Activated CD8-positive, alpha-beta T cell treated with anti-CD3 and anti-CD28 coated beads for 36 hours (primary cell): ENCODE data around the gene NOTCH2. TPM values are rescaled to one million over a fixed set of nuclear protein-coding genes. Genes with fewer than 3 reads are reported as not detected.

Source experiments
- ATAC-seq: fragments of 200-7000 bp; cut with Tn5 transposase; one replicate; pipeline ENCODE4 v1.10.0; 2021; ENCODE audit warnings: mild to moderate bottlenecking, moderate library complexity
- CTCF ChIA-PET: fragments of 350-600 bp; sonication (Branson Sonifier 250); formaldehyde crosslinking; loops from one replicate; lab custom pipeline; 2021; ENCODE audit warnings: antibody characterized with exemption; lab: Charles Lee
- POLR2A ChIA-PET: fragments of 350-600 bp; sonication (Branson Sonifier 250); formaldehyde crosslinking; loops from one replicate; lab custom pipeline; 2021; ENCODE audit warnings: antibody characterized with exemption; lab: Charles Lee
- DNase-seq: peaks from one replicate; pipeline ENCODE4 v3.0.0-alpha.2; 2020
- H3K27ac Mint-ChIP-seq: one replicate; pipeline ENCODE4 v1.8.0; 2021; ENCODE audit warnings: mild to moderate bottlenecking, mixed read lengths
- H3K27me3 Mint-ChIP-seq: one replicate; pipeline ENCODE4 v1.8.0; 2021; ENCODE audit warnings: mixed read lengths
- H3K36me3 Mint-ChIP-seq: one replicate; pipeline ENCODE4 v1.8.0; 2021; ENCODE audit warnings: low read depth, mixed read lengths
- H3K4me1 Mint-ChIP-seq: one replicate; pipeline ENCODE4 v1.8.0; 2021; ENCODE audit warnings: low read depth, mixed read lengths
- H3K4me3 Mint-ChIP-seq: one replicate; pipeline ENCODE4 v1.8.0; 2021; ENCODE audit warnings: mild to moderate bottlenecking, moderate library complexity, mixed read lengths
- H3K9me3 Mint-ChIP-seq: one replicate; pipeline ENCODE4 v1.8.0; 2021; ENCODE audit warnings: mixed read lengths
- intact Hi-C: fragments of 100-400 bp; cut with micrococcal nuclease; formaldehyde crosslinking; loops from one replicate; pipeline ENCODE4 v1.10.0; 2022
- total RNA-seq, 2 experiments: library from RNA; stranded (reverse); gene quantifications; one replicate each; pipeline ENCODE4 v1.2.3, GENCODE V29; 2021
- TF ChIP-seq, protein P1 (sequence below): fragments of 200-600 bp; IDR thresholded peaks from one replicate; pipeline ENCODE4 v1.8.0; 2022; ENCODE audit warnings: antibody characterized with exemption, mild to moderate bottlenecking

Gene NOTCH2
- total RNA-seq, 2 experiments from 2014 or later, result 37.6 to 41.3 TPM

- Mint-ChIP-seq H3K9me3 (peaks cover 8% of the 10 kb centered on the region), H3K27ac (no peak overlapping the region), H3K4me1 (no peaks in the 10 kb centered on the region), H3K27me3 (no peaks in the 10 kb centered on the region), H3K4me3 (no peak overlapping the region), H3K36me3 (peaks cover 53% of the 10 kb centered on the region)
- ChIA-PET POLR2A (no interaction called here), CTCF (interaction anchor here (1.1 to 2.2 kb wide), 2 partner anchors 12 to 191 kb away, joined by 3 to 14 read pairs; no protein-coding TSS in a partner anchor)
- DNase-seq, result no peak
- no peak for ATAC-seq
- intact Hi-C loops, result no loop called here
- TF ChIP-seq, protein P1, sequence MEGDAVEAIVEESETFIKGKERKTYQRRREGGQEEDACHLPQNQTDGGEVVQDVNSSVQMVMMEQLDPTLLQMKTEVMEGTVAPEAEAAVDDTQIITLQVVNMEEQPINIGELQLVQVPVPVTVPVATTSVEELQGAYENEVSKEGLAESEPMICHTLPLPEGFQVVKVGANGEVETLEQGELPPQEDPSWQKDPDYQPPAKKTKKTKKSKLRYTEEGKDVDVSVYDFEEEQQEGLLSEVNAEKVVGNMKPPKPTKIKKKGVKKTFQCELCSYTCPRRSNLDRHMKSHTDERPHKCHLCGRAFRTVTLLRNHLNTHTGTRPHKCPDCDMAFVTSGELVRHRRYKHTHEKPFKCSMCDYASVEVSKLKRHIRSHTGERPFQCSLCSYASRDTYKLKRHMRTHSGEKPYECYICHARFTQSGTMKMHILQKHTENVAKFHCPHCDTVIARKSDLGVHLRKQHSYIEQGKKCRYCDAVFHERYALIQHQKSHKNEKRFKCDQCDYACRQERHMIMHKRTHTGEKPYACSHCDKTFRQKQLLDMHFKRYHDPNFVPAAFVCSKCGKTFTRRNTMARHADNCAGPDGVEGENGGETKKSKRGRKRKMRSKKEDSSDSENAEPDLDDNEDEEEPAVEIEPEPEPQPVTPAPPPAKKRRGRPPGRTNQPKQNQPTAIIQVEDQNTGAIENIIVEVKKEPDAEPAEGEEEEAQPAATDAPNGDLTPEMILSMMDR, result no peak
Measured at GRCh38 chr1:119935915-119936314, 133.5 kb downstream of the NOTCH2 start.

GRCh38 chr1:119935373-119935772, 134.1 kb downstream of the NOTCH2 start:
- ATAC-seq (no peak), DNase-seq (no peak)
- ChIA-PET CTCF (interaction anchor here (1.9 to 2.2 kb wide), 2 partner anchors 12 kb away, joined by 11 to 14 read pairs; no protein-coding TSS in a partner anchor), POLR2A (interaction anchor here (0.9 kb wide), 2 partner anchors 10 to 17 kb away, joined by 3 read pairs; no protein-coding TSS in a partner anchor)
- TF ChIP-seq, protein P1, result no peak
- H3K4me1 Mint-ChIP-seq, result no peaks in the 10 kb centered on the region
- no peak overlapping the region for H3K4me3 Mint-ChIP-seq
- H3K27ac Mint-ChIP-seq, result no peak overlapping the region
- peaks cover 8% of the 10 kb centered on the region for H3K9me3 Mint-ChIP-seq
- H3K36me3 Mint-ChIP-seq, result peaks cover 53% of the 10 kb centered on the region
- intact Hi-C loops, result no loop called here
- no peaks in the 10 kb centered on the region for H3K27me3 Mint-ChIP-seq

GRCh38 chr1:119933397-119933796, 136.1 kb downstream of the NOTCH2 start:
- Mint-ChIP-seq H3K4me1 (no peaks in the 10 kb centered on the region), H3K9me3 (peaks cover 8% of the 10 kb centered on the region), H3K36me3 (peaks cover 51% of the 10 kb centered on the region), H3K4me3 (no peak overlapping the region), H3K27ac (no peak overlapping the region), H3K27me3 (no peaks in the 10 kb centered on the region)
- ChIA-PET CTCF (interaction anchor here (1.9 kb wide), 1 partner anchor 14 kb away, joined by 11 read pairs; no protein-coding TSS in a partner anchor), POLR2A (no interaction called here)
- intact Hi-C loops, result no loop called here
- ATAC-seq (no peak), DNase-seq (no peak)
- TF ChIP-seq, protein P1, result no peak

- Mint-ChIP-seq H3K36me3 (peaks cover 41% of the 10 kb centered on the region), H3K9me3 (peaks cover 8% of the 10 kb centered on the region), H3K27me3 (no peaks in the 10 kb centered on the region), H3K4me1 (no peaks in the 10 kb centered on the region), H3K4me3 (no peak overlapping the region), H3K27ac (no peak overlapping the region)
- TF ChIP-seq, protein P1, result no peak
- intact Hi-C loops, result no loop called here
- ChIA-PET CTCF (interaction anchor here (1.1 kb wide), 1 partner anchor 39 kb away, joined by 3 read pairs; no protein-coding TSS in a partner anchor), POLR2A (no interaction called here)
- ATAC-seq, result no peak
- DNase-seq, result no peak
Measured at GRCh38 chr1:119929643-119930315, 139.7 kb downstream of the NOTCH2 start.

- intact Hi-C loops, result no loop called here
- POLR2A ChIA-PET, result no interaction called here
- CTCF ChIA-PET, result interaction anchor here (0.9 kb wide), 1 partner anchor 41 kb away, joined by 3 read pairs; no protein-coding TSS in a partner anchor
- H3K36me3 Mint-ChIP-seq, result peaks cover 34% of the 10 kb centered on the region
- no peaks in the 10 kb centered on the region for H3K4me1 Mint-ChIP-seq
- no peak overlapping the region for H3K27ac Mint-ChIP-seq
- H3K4me3 Mint-ChIP-seq, result no peak overlapping the region
- ATAC-seq (no peak), DNase-seq (no peak)
- no peaks in the 10 kb centered on the region for H3K9me3 Mint-ChIP-seq
- TF ChIP-seq, protein P1, result no peak
- no peaks in the 10 kb centered on the region for H3K27me3 Mint-ChIP-seq
Measured at GRCh38 chr1:119926553-119926952, 142.9 kb downstream of the NOTCH2 start.
